HG03280 (cell line): Measurements from ENCODE around the gene CACNA2D1.

Experiments used
- ATAC-seq: cut with Tn5 transposase; IDR thresholded peaks from one replicate; pipeline ENCODE4 v1.9.1; 2021; ENCODE audit warnings: mild to moderate bottlenecking, moderate library complexity; ENCODE audit not compliant: unreplicated experiment

The CACNA2D1 gene

GRCh38 chr7:82234457-82235049, 209.0 kb downstream of the CACNA2D1 start:
- no peak for ATAC-seq

- no peak for ATAC-seq
These were observed 212.6 kb downstream of the CACNA2D1 start for GRCh38 chr7:82230811-82231581.

- no peak for ATAC-seq
These were observed 214.4 kb downstream of the CACNA2D1 start for GRCh38 chr7:82229164-82229563.

- ATAC-seq, result no peak
These were observed 217.4 kb downstream of the CACNA2D1 start for GRCh38 chr7:82226191-82226590.

GRCh38 chr7:82224529-82224928, 219.0 kb downstream of the CACNA2D1 start:
- ATAC-seq, result no peak

GRCh38 chr7:82223580-82223979, 220.0 kb downstream of the CACNA2D1 start:
- ATAC-seq, result no peak

GRCh38 chr7:82221152-82221674, 222.4 kb downstream of the CACNA2D1 start:
- ATAC-seq, result no peak

- ATAC-seq, result no peak
These were observed 231.1 kb downstream of the CACNA2D1 start for GRCh38 chr7:82212466-82212865.

GRCh38 chr7:82211333-82211732, 232.2 kb downstream of the CACNA2D1 start:
- no peak for ATAC-seq

GRCh38 chr7:82210416-82211184, 233.0 kb downstream of the CACNA2D1 start:
- ATAC-seq, result no peak

GRCh38 chr7:82209179-82209747, 234.3 kb downstream of the CACNA2D1 start:
- ATAC-seq, result no peak

- ATAC-seq, result no peak
These were observed 238.9 kb downstream of the CACNA2D1 start for GRCh38 chr7:82204694-82205093.

GRCh38 chr7:82202965-82203364, 240.6 kb downstream of the CACNA2D1 start:
- ATAC-seq, result no peak

- ATAC-seq, result no peak
These were observed 241.5 kb downstream of the CACNA2D1 start for GRCh38 chr7:82202107-82202506.

GRCh38 chr7:82200601-82201000, 243.0 kb downstream of the CACNA2D1 start:
- ATAC-seq, result no peak

- no peak for ATAC-seq
These were observed 249.4 kb downstream of the CACNA2D1 start for GRCh38 chr7:82194016-82194643.

- ATAC-seq, result no peak
These were observed 254.9 kb downstream of the CACNA2D1 start for GRCh38 chr7:82188636-82189035.

- ATAC-seq, result no peak
These were observed 258.1 kb downstream of the CACNA2D1 start for GRCh38 chr7:82185443-82185842.

GRCh38 chr7:82183634-82184033, 259.9 kb downstream of the CACNA2D1 start:
- ATAC-seq, result no peak

- ATAC-seq, result no peak
These were observed 264.3 kb downstream of the CACNA2D1 start for GRCh38 chr7:82179311-82179710.

GRCh38 chr7:82175319-82175718, 268.3 kb downstream of the CACNA2D1 start:
- ATAC-seq, result no peak
